SH-SY5Y (cell line): ENCODE measurements around the gene CDH1.

ENCODE experiments used
- GATA2 ChIP-seq: IDR thresholded peaks from 2 replicates; pipeline ENCODE4 v1.6.1; 2011; ENCODE audit warnings: mild to moderate bottlenecking, low read depth, low read length
- GATA3 ChIP-seq: IDR thresholded peaks from 2 replicates; pipeline ENCODE4 v1.6.1; 2011; ENCODE audit warnings: low read depth, mild to moderate bottlenecking, low read length, moderate library complexity

DNA sequence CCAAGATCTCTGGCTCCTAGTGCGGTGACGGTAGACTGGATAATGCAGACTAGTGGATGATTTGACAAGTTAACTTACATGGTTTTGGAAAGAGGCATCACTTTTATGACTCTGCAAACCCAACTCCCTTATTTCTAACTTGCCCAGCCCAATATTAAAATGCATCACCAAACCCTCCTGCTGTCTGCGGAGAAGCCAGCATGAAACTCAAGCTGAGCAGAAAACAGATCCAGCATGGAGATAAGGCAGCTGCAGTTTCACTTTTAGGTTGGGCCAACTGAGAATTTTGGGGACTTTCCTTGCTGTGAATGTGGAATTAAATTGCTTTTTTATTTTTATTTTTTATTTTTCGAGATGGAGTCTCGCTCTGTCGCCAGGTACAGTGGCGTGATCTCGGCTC lies 27.8 kb downstream of the CDH1 start:
- TF ChIP-seq GATA2 (peak; percentile 78), GATA3 (peak; percentile 42; the same call in 1 of the 2 replicates)
